Uterus (tissue), 2 donors: ENCODE results near the gene TOGARAM2.

Source experiments
- CTCF ChIP-seq, 4 experiments: fragments of 200-600 bp in 2 of 4; fragments of 450-650 bp in 2 of 4; sonication (generic) in 2 of 4; IDR thresholded peaks; one replicate each; pipeline ENCODE4 v1.5.1; 2016 to 2019; ENCODE audit warnings: antibody characterized with exemption in 4 of 4, mild to moderate bottlenecking in 2 of 4, moderate library complexity in 1 of 4
- POLR2A ChIP-seq, 2 donors: fragments of 450-650 bp; IDR thresholded peaks; one replicate each; pipeline ENCODE4 v1.6.1; 2016; ENCODE audit warnings: antibody characterized with exemption in 2 of 2, mild to moderate bottlenecking in 1 of 2, moderate library complexity in 1 of 2

GRCh38 chr2:29042561-29043075, 61.5 kb downstream of the TOGARAM2 start:
- no peak for TF ChIP-seq CTCF (IDR thresholded peaks at IDR 0.05)
- TF ChIP-seq POLR2A (IDR thresholded peaks at IDR 0.05) = no peak
